ENCODE data around the gene PTEN. TPM values are rescaled to one million over a fixed set of nuclear protein-coding genes. Genes with fewer than 3 reads are reported as not detected.

PTEN gene
- total RNA-seq, 4 donors from 2014 or later = 90.8 to 146 (median 112) TPM

GRCh38 chr10:87918254-87918859 lies 54.9 kb downstream of the PTEN start:
- Histone ChIP-seq H3K27ac (peak overlapping the region in 1 of 4 donors; percentile 6), H3K36me3 (peaks cover 0 to 14% of the 10 kb centered on the region in 2 donors), H3K27me3 (no peaks in the 10 kb centered on the region), H3K4me3 (no peak overlapping the region), H3K9me3 (peaks cover 0 to 13% (median 0%) of the 10 kb centered on the region in 3 donors), H3K4me1 (peaks cover 3 to 69% (median 4%) of the 10 kb centered on the region in 3 donors)
- no peak for TF ChIP-seq CTCF (IDR thresholded peaks at IDR 0.05)
- TF ChIP-seq EP300 (IDR thresholded peaks at IDR 0.05) = no peak
- TF ChIP-seq POLR2A (IDR thresholded peaks at IDR 0.05) = no peak
- TF ChIP-seq POLR2AphosphoS5 (IDR thresholded peaks at IDR 0.05) = no peak
- 45 to 54% methylated on average over 3 of the region's 3 CpGs for WGBS, 2 donors (ENCODE audit: low coverage in 1 of 2)
- ATAC-seq = no peak

- H3K9me3 ChIP-seq = no peaks in the 10 kb centered on the region
- H3K36me3 ChIP-seq = no peaks in the 10 kb centered on the region
- WGBS, 2 donors (ENCODE audit: low coverage in 1 of 2) = 100% methylated on average over 4 of the region's 4 CpGs; no CpG with 5 or more reads in 1 of the 2 donors
- no peak overlapping the region for H3K27ac ChIP-seq
- TF ChIP-seq POLR2A (IDR thresholded peaks at IDR 0.05) = no peak
- no peak for TF ChIP-seq POLR2AphosphoS5 (IDR thresholded peaks at IDR 0.05)
- no peak for TF ChIP-seq CTCF (IDR thresholded peaks at IDR 0.05)
- no peak for TF ChIP-seq EP300 (IDR thresholded peaks at IDR 0.05)
- peaks cover 3 to 86% (median 4%) of the 10 kb centered on the region in 3 donors for H3K4me1 ChIP-seq
- no peak for ATAC-seq
- no peak overlapping the region for H3K4me3 ChIP-seq
- no peaks in the 10 kb centered on the region for H3K27me3 ChIP-seq
These were observed 57.1 kb downstream of the PTEN start for GRCh38 chr10:87920538-87920937.

GRCh38 chr10:87921931-87922688 lies 58.7 kb downstream of the PTEN start:
- WGBS, 2 donors (ENCODE audit: low coverage in 1 of 2) = 56 to 60% methylated on average over 10 of the region's 10 CpGs
- H3K27me3 ChIP-seq = no peaks in the 10 kb centered on the region
- TF ChIP-seq POLR2A (IDR thresholded peaks at IDR 0.05) = no peak
- TF ChIP-seq EP300 (IDR thresholded peaks at IDR 0.05) = no peak
- TF ChIP-seq POLR2AphosphoS5 (IDR thresholded peaks at IDR 0.05) = no peak
- no peak for TF ChIP-seq CTCF (IDR thresholded peaks at IDR 0.05)
- H3K4me3 ChIP-seq = no peak overlapping the region
- no peak overlapping the region for H3K27ac ChIP-seq
- H3K9me3 ChIP-seq = no peaks in the 10 kb centered on the region
- H3K36me3 ChIP-seq = no peaks in the 10 kb centered on the region
- ATAC-seq = no peak
- H3K4me1 ChIP-seq = peaks cover 3 to 85% (median 4%) of the 10 kb centered on the region in 3 donors

GRCh38 chr10:87923233-87923632 lies 59.8 kb downstream of the PTEN start:
- 100% methylated on average over 3 of the region's 4 CpGs; no CpG with 5 or more reads in 1 of the 2 donors for WGBS, 2 donors (ENCODE audit: low coverage in 1 of 2)
- peaks cover 0 to 84% (median 0%) of the 10 kb centered on the region in 3 donors for H3K4me1 ChIP-seq
- no peaks in the 10 kb centered on the region for H3K9me3 ChIP-seq
- H3K27ac ChIP-seq = no peak overlapping the region
- H3K27me3 ChIP-seq = no peaks in the 10 kb centered on the region
- H3K36me3 ChIP-seq = no peaks in the 10 kb centered on the region
- TF ChIP-seq POLR2AphosphoS5 (IDR thresholded peaks at IDR 0.05) (no peak), EP300 (IDR thresholded peaks at IDR 0.05) (no peak), CTCF (IDR thresholded peaks at IDR 0.05) (no peak), POLR2A (IDR thresholded peaks at IDR 0.05) (no peak)
- no peak overlapping the region for H3K4me3 ChIP-seq
- no peak for ATAC-seq

All from gastroesophageal sphincter (tissue), 4 donors.